Stomach (tissue), 9 donors: ENCODE data around the gene PLCXD3. TPM values are rescaled to one million over a fixed set of nuclear protein-coding genes. Genes with fewer than 3 reads are reported as not detected.

Experiments
- DNase-seq, 2 donors: peaks; one replicate each; pipeline versions ENCODE4 v3.0.0 to v3.0.0-alpha.2; 2013 to 2019
- H3K27ac ChIP-seq, 5 donors: fragments of 200-600 bp in 4 of 5; sonication (generic) in 4 of 5; one replicate each; pipeline ENCODE4 v1.5.1; 2013 to 2019; ENCODE audit warnings: mild to moderate bottlenecking in 1 of 5, moderate library complexity in 1 of 5
- H3K27me3 ChIP-seq, 3 donors: fragments of 200-600 bp; sonication (generic); one replicate each; pipeline ENCODE4 v1.5.1; 2017 to 2019; ENCODE audit warnings: mixed run types in 1 of 3
- H3K36me3 ChIP-seq, 4 donors: fragments of 200-600 bp; sonication (generic); 1 replicate in 3 of 4; 2 replicates in 1 of 4; pipeline ENCODE4 v1.5.1; 2016 to 2019
- H3K4me1 ChIP-seq, 4 donors: fragments of 200-600 bp; sonication (generic); one replicate each; pipeline ENCODE4 v1.5.1; 2016 to 2019
- H3K4me3 ChIP-seq, 4 donors: fragments of 200-600 bp; sonication (generic) in 3 of 4; one replicate each; pipeline ENCODE4 v1.5.1; 2016 to 2019; ENCODE audit warnings: mild to moderate bottlenecking in 1 of 4
- H3K9me3 ChIP-seq, 4 donors: fragments of 200-600 bp; sonication (generic); one replicate each; pipeline ENCODE4 v1.5.1; 2016 to 2019
- EP300 ChIP-seq: sonication (generic); formaldehyde crosslinking; IDR thresholded peaks from one replicate; pipeline ENCODE4 v1.6.1; 2017; ENCODE audit warnings: antibody characterized with exemption
- POLR2A ChIP-seq, 4 donors: fragments of 450-650 bp; IDR thresholded peaks; one replicate each; pipeline ENCODE4 v1.6.1; 2016; ENCODE audit warnings: antibody characterized with exemption in 4 of 4, control low read depth in 2 of 4, mild to moderate bottlenecking in 1 of 4, moderate library complexity in 1 of 4
- POLR2AphosphoS5 ChIP-seq, 3 donors: sonication (generic); formaldehyde crosslinking; IDR thresholded peaks; one replicate each; pipeline ENCODE4 v1.6.1; 2016; ENCODE audit warnings: antibody characterized with exemption in 3 of 3
- WGBS, 5 donors: extraction: QIAGEN DNeasy Blood & Tissue Kit in 3 of 5; methylation state at CpG; one replicate each; pipeline versions ENCODE4 v1.1.5 to v1.1.7; 2013 to 2018; 5-methylcytosine and 5-hydroxymethylcytosine counted together
- intact Hi-C: fragments of 100-400 bp; cut with DNase I; formaldehyde crosslinking; loops from one replicate; pipeline ENCODE4 v1.15.1; 2023; ENCODE audit warnings: low total_unique reads
- polyA plus RNA-seq, 3 donors: library from polyadenylated mRNA; stranded (reverse); fragments of 200-250 nt; gene quantifications; one replicate each; pipeline ENCODE4 v1.2.3, GENCODE V29; 2013
- total RNA-seq, 5 donors: library from RNA; depleted of rRNA; stranded (reverse); fragments of >200 nt; gene quantifications; one replicate each; pipeline versions ENCODE4 v1.1.0 to v1.2.3, GENCODE V29; 2014 to 2016
- TF ChIP-seq, protein P1 (sequence below), 7 experiments: fragments of 450-650 bp in 4 of 7; fragments of 200-600 bp in 3 of 7; sonication (generic) in 3 of 7; IDR thresholded peaks; one replicate each; pipeline ENCODE4 v1.5.1; 2016 to 2019; ENCODE audit warnings: antibody characterized with exemption in 7 of 7, control low read depth in 2 of 7, mild to moderate bottlenecking in 1 of 7
- donor health status: healthy with polysubstance abuse.
- donor health status: Bipolar disorder and iron deficiency.
- donor health status: healthy.

Gene PLCXD3
- total and polyA plus RNA-seq, 8 donors = 1.2 to 3.5 (median 2.6) TPM; not detected in 1

DNA sequence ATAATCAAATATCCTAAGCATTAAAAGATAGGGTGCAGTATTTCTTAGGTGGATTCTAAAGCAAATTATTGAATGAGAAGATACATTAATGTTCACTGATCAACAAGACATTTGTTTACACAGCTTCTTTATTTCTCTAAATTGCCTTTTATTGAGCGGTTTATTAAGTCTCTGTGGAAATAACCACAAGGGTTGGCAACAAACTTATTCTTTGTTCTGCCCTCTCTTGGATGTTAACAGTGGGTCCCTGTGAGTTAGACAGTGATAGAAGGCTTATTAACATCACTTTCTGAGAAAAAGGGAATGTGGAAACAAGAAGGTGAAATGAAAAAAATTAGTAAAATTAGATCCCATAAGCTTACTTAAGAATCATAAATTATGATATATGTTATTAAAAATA lies 214.3 kb downstream of the PLCXD3 start:
- Histone ChIP-seq H3K4me1 (no peaks in the 10 kb centered on the region), H3K9me3 (no peaks in the 10 kb centered on the region), H3K4me3 (no peak overlapping the region), H3K36me3 (no peaks in the 10 kb centered on the region), H3K27ac (no peak overlapping the region), H3K27me3 (no peaks in the 10 kb centered on the region)
- 68 to 86% (median 78%) methylated on average over 1 of the region's 1 CpG for WGBS, 5 donors
- intact Hi-C loops = no loop called here
- DNase-seq = no peak
- TF ChIP-seq POLR2AphosphoS5 (IDR thresholded peaks at IDR 0.05) (no peak), POLR2A (IDR thresholded peaks at IDR 0.05) (no peak)
- TF ChIP-seq, protein P1, sequence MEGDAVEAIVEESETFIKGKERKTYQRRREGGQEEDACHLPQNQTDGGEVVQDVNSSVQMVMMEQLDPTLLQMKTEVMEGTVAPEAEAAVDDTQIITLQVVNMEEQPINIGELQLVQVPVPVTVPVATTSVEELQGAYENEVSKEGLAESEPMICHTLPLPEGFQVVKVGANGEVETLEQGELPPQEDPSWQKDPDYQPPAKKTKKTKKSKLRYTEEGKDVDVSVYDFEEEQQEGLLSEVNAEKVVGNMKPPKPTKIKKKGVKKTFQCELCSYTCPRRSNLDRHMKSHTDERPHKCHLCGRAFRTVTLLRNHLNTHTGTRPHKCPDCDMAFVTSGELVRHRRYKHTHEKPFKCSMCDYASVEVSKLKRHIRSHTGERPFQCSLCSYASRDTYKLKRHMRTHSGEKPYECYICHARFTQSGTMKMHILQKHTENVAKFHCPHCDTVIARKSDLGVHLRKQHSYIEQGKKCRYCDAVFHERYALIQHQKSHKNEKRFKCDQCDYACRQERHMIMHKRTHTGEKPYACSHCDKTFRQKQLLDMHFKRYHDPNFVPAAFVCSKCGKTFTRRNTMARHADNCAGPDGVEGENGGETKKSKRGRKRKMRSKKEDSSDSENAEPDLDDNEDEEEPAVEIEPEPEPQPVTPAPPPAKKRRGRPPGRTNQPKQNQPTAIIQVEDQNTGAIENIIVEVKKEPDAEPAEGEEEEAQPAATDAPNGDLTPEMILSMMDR (IDR thresholded peaks at IDR 0.05) = no peak

DNA sequence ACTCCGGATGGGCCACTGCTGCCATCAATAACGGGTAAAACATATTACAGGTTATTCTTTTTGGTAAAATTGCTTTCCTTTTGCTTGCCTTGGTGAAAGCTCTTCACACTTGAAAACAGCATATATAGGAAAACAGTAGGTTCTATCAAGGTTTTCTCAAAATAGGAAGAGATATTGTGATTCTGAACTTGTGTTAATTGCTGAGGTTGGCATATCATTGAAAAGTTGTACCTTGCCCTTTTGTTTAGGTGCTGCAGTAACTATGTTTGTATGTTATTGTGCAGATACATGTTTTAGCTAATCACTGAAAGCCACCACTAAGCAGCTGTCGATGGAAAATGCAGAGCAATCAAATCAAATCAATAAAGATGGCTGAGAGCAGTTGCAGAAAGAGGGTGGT lies 219.1 kb downstream of the PLCXD3 start:
- 82 to 88% (median 87%) methylated on average over 3 of the region's 3 CpGs for WGBS, 5 donors
- intact Hi-C loops = no loop called here
- Histone ChIP-seq H3K4me1 (no peaks in the 10 kb centered on the region), H3K36me3 (no peaks in the 10 kb centered on the region), H3K27me3 (no peaks in the 10 kb centered on the region), H3K9me3 (no peaks in the 10 kb centered on the region), H3K4me3 (no peak overlapping the region), H3K27ac (no peak overlapping the region)
- no peak for DNase-seq
- TF ChIP-seq EP300 = no peak
- no peak for TF ChIP-seq POLR2A (IDR thresholded peaks at IDR 0.05)
- TF ChIP-seq, protein P1 (IDR thresholded peaks at IDR 0.05) = no peak
- TF ChIP-seq POLR2AphosphoS5 (IDR thresholded peaks at IDR 0.05) = no peak

DNA sequence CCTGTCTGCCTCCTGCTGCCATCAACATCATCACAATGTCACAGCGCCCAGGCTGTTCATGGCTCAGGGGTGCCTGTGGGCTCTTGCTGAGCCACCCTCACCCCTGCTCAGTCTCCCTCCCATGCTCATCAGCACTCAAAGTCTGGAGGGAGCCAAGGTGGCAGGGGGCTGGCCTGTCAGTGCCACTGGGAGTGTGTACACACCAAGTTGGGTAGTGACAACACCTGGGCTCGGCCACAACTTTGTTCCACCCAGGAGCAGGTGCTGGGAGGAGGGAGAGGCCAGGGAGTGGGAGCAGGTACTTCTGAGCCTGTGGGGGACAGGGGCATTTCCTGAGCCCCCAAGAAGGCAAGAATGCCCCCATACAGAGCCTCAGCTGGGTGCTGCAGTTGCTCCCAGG lies 219.6 kb downstream of the PLCXD3 start:
- no peak for DNase-seq
- H3K27ac ChIP-seq = no peak overlapping the region
- no peak overlapping the region for H3K4me3 ChIP-seq
- no peak for TF ChIP-seq EP300
- TF ChIP-seq POLR2AphosphoS5 (IDR thresholded peaks at IDR 0.05) = no peak
- TF ChIP-seq POLR2A (IDR thresholded peaks at IDR 0.05) = no peak
- TF ChIP-seq, protein P1 (IDR thresholded peaks at IDR 0.05) = no peak
- H3K36me3 ChIP-seq = no peaks in the 10 kb centered on the region
- WGBS, 5 donors = 79 to 100% (median 92%) methylated on average over 2 of the region's 2 CpGs
- H3K4me1 ChIP-seq = no peaks in the 10 kb centered on the region
- no peaks in the 10 kb centered on the region for H3K9me3 ChIP-seq
- H3K27me3 ChIP-seq = no peaks in the 10 kb centered on the region
- intact Hi-C loops = no loop called here

DNA sequence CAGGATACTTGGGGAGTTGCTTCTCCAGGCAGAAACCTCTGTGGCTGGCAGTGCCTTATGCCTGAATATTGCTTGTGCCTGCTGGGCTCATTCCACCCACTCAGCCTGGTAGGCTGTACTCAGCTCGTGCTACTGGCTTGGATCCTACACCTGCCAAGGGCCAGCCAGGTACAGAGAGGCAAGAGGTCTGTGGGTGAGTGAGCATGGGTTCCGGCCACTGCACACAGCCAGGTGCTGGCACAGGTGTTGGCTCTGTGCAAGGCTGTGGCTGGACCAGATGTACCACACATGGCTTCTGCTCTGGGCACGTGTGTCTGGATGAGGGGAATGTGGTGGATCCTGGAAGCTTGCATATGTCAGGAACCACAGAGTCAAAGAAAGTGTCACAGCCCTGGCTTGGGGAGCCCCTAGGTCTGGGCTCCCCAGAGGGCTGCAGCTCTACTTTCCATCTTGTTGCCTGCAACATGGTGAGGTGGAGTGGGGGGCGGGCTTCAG lies 220.4 kb downstream of the PLCXD3 start:
- H3K36me3 ChIP-seq = no peaks in the 10 kb centered on the region
- no peak for DNase-seq
- TF ChIP-seq, protein P1 (IDR thresholded peaks at IDR 0.05) = no peak
- TF ChIP-seq EP300 (no peak), POLR2AphosphoS5 (IDR thresholded peaks at IDR 0.05) (no peak)
- no peaks in the 10 kb centered on the region for H3K9me3 ChIP-seq
- intact Hi-C loops = no loop called here
- 86 to 96% (median 92%) methylated on average over 3 to 4 of the region's 4 CpGs for WGBS, 5 donors
- H3K27me3 ChIP-seq = no peaks in the 10 kb centered on the region
- no peak overlapping the region for H3K27ac ChIP-seq
- H3K4me1 ChIP-seq = no peaks in the 10 kb centered on the region
- no peak overlapping the region for H3K4me3 ChIP-seq
